ENCODE measurements around the gene ABHD8.

- TF ChIP-seq CTCF (conservative IDR thresholded peaks at IDR 0.05): no peak
- no peak for TF ChIP-seq ZFX (IDR thresholded peaks at IDR 0.05)
Observed at GRCh38 chr19:17324357-17325114, 21.3 kb upstream of the ABHD8 start.

All from C4-2B (cell line).